Psoas muscle (tissue), 8 donors: Measurements from ENCODE around the gene SASS6. TPM values are rescaled to one million over a fixed set of nuclear protein-coding genes. Genes with fewer than 3 reads are reported as not detected.

ENCODE experiments used
- ATAC-seq, 4 donors: fragments of 200-7000 bp; cut with Tn5 transposase; one replicate each; pipeline ENCODE4 v1.9.1; 2020; ENCODE audit warnings: moderate library complexity in 3 of 4, mild to moderate bottlenecking in 2 of 4
- DNase-seq, 2 donors: peaks; one replicate each; pipeline ENCODE4 v3.0.0-alpha.2; 2020
- H3K27ac ChIP-seq: fragments of 200-600 bp; one replicate; pipeline ENCODE4 v1.8.0; 2022
- H3K27me3 ChIP-seq, 3 donors: fragments of 200-600 bp in 1 of 3; one replicate each; pipeline versions ENCODE4 v1.6.1 to v1.8.0; 2013 to 2022; ENCODE audit warnings: low read length in 2 of 3, mild to moderate bottlenecking in 2 of 3, moderate library complexity in 1 of 3; ENCODE audit not compliant: insufficient read depth in 3 of 3
- H3K36me3 ChIP-seq, 2 donors: fragments of 200-600 bp in 1 of 2; one replicate each; pipeline versions ENCODE4 v1.6.1 to v1.8.0; 2013 to 2022; ENCODE audit warnings: low read depth in 1 of 2, mild to moderate bottlenecking in 1 of 2, moderate library complexity in 1 of 2; ENCODE audit not compliant: insufficient read depth in 1 of 2
- H3K4me1 ChIP-seq: fragments of 200-600 bp; one replicate; pipeline ENCODE4 v1.8.0; 2022
- H3K4me3 ChIP-seq: fragments of 200-600 bp; one replicate; pipeline ENCODE4 v1.8.0; 2022; ENCODE audit warnings: mild to moderate bottlenecking
- H3K9me3 ChIP-seq: fragments of 200-600 bp; one replicate; pipeline ENCODE4 v1.8.0; 2022
- WGBS, 3 donors: extraction: QIAGEN DNeasy Blood & Tissue Kit; methylation state at CpG; one replicate each; pipeline versions ENCODE4 v1.1.6 to v1.1.7; 2013; 5-methylcytosine and 5-hydroxymethylcytosine counted together
- intact Hi-C, 2 donors: fragments of 100-400 bp; cut with DNase I; formaldehyde crosslinking; loops; one replicate each; pipeline versions ENCODE4 v1.11.0 to v1.14.2; 2022
- long read RNA-seq, 2 donors: library from polyadenylated mRNA; unstranded; transcript quantifications; one replicate each; pipeline ENCODE4 v2.0.0, GENCODE V29; 2021
- polyA plus RNA-seq, 3 donors: library from polyadenylated mRNA; stranded (reverse); fragments of 200-250 nt; gene quantifications; one replicate each; pipeline ENCODE4 v1.2.3, GENCODE V29; 2013
- total RNA-seq, 4 donors: library from RNA; stranded (reverse); fragmentation: NEBNext Ultra II Directional in 2 of 4; extraction: Animal tissue kit (Norgen Biotek cat#: 25700) in 2 of 4; gene quantifications; one replicate each; pipeline versions ENCODE4 v1.2.1 to v1.2.4, GENCODE V29; 2021 to 2023
- TF ChIP-seq, protein P1 (sequence below): fragments of 200-600 bp; IDR thresholded peaks from one replicate; pipeline ENCODE4 v1.8.0; 2022; ENCODE audit warnings: antibody characterized with exemption
- donor health status: healthy with polysubstance abuse.
- donor health status: DM: no; HTN: no; CAD: no; lungs with moderate emphysema.
- donor health status: Bipolar disorder and iron deficiency.
- donor health status: healthy.
- donor health status: DM: yes; HTN: yes; CAD: no.
- donor health status: DM: no; HTN: no; CAD: no.
- donor health status: DM: no; HTN: no; CAD: no.
- donor health status: DM: yes; HTN: yes; CAD: no.

The SASS6 gene
- 1 to 10 TPM; 1.1 to 1.5 (median 1.3) TPM for total RNA-seq
- 1 to 10 TPM; 1.4 to 2.4 (median 1.7) TPM for polyA plus RNA-seq
- long read RNA-seq, donor 1, partial matches to known transcripts, result 0 of 1 reads
- long read RNA-seq, donor 1, other reads (novel, unspliced or antisense), result 0 of 1 reads
- long read RNA-seq, donor 2, partial matches to known transcripts, result 0 of 1 reads
- long read RNA-seq, donor 2, other reads (novel, unspliced or antisense), result 0 of 1 reads

DNA sequence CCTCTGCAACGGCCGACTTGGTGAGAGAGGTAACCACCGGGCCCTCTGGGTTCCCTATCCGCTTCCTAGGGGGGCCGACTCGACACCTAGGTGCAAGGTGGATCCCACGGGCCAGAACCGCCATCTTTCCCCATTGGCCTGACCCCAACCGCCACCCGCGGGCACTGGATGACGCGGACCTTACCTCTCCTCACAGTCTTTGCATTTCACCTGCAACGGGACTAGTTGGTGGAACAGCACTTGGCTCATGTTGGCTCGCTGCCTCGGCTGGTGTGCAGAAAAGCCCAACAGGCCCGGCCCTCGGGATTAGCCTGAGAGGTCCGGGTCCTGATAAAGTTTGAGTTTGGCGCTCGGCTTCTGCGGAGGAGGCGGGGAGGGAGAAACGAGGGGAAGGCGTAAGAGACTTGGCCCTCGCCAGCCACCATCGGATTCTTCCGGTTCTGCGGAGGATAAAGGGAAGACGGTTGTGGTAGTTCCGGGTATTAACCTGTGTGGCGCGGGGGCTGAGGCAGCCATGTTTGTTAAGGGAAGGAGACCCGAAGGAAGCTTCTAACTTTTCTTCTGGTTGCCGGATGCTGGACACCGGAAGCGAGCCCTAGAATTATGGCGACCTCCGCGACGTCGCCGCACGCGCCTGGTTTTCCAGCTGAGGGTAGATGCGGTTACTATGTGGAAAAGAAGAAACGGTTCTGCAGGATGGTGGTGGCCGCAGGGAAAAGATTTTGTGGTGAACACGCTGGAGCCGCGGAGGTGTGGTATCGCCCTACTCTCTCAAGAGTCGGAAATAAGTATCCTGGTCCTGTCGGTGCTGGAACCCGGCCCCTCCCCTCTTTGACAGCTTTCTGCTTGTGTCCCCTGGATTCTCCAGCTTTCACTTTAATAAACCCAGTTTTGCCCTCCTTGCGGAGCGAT, at the start of gene SASS6, which contains the start of gene TRMT13:
Gene SASS6, minus strand, starts transcription at position 365 of the 912 bp plus-strand sequence. Its CDS starts 116 bp downstream, at position 249.
Gene TRMT13, plus strand, starts transcription at position 598 of the 912 bp plus-strand sequence. Its CDS starts 6 bp downstream, at position 604.
- intact Hi-C loops, result loop anchor here in 1 of 2 donors (5.0 kb wide), 3 partner anchors 114 to 319 kb away; partner anchors contain the start of genes CDC14A and DBT
- no peaks in the 10 kb centered on the region for H3K27me3 ChIP-seq

DNA sequence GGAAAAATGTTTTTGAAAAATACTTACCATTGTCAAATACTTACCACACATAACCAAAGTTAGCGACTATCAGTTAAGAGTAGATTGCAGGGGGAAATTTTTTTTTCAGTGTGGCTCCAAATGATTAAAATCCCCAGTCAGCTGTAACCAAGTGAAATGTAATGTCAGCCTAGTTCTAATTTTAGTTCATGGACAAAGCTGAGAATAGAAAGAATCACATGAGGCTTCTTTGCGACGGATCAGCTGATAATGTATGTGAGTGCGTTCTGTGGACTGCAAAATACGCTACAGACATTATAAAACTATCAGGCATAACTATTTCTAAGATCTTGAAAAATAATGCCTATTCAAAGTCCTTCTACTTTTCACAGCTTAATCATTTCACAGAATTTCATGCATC, 45.4 kb upstream of the SASS6 start, which contains the start of gene LRRC39:
Gene LRRC39, minus strand, starts transcription at position 166 of the 400 bp plus-strand sequence. CDS start 9,740 bp downstream, outside the sequence.
- Histone ChIP-seq H3K9me3 (no peaks in the 10 kb centered on the region), H3K27ac (peak within 1 kb of the TSS; percentile 83), H3K4me1 (peaks cover 9% of the 10 kb centered on the region), H3K27me3 (no peaks in the 10 kb centered on the region), H3K36me3 (peaks cover 0 to 5% of the 10 kb centered on the region in 2 donors), H3K4me3 (peak within 1 kb of the TSS; percentile 69)
- peak; percentile 82 to 93 (median 86) for ATAC-seq
- no peak for DNase-seq
- intact Hi-C loops, result no loop called here
- TF ChIP-seq, protein P1, sequence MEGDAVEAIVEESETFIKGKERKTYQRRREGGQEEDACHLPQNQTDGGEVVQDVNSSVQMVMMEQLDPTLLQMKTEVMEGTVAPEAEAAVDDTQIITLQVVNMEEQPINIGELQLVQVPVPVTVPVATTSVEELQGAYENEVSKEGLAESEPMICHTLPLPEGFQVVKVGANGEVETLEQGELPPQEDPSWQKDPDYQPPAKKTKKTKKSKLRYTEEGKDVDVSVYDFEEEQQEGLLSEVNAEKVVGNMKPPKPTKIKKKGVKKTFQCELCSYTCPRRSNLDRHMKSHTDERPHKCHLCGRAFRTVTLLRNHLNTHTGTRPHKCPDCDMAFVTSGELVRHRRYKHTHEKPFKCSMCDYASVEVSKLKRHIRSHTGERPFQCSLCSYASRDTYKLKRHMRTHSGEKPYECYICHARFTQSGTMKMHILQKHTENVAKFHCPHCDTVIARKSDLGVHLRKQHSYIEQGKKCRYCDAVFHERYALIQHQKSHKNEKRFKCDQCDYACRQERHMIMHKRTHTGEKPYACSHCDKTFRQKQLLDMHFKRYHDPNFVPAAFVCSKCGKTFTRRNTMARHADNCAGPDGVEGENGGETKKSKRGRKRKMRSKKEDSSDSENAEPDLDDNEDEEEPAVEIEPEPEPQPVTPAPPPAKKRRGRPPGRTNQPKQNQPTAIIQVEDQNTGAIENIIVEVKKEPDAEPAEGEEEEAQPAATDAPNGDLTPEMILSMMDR, result no peak
- WGBS, 3 donors, result 16 to 35% (median 17%) methylated on average over 5 of the region's 5 CpGs

More for the DNA sequence above, at the start of gene SASS6, which contains the start of gene TRMT13:
- TF ChIP-seq, protein P1, result no peak
- Histone ChIP-seq H3K4me3 (peak within 1 kb of the TSS; percentile 92), H3K27ac (peak within 1 kb of the TSS; percentile 87), H3K4me1 (peaks cover 30% of the 10 kb centered on the region), H3K9me3 (no peaks in the 10 kb centered on the region), H3K36me3 (peaks cover 6 to 13% of the 10 kb centered on the region in 2 donors)
- DNase-seq, result peak; percentile 97 to 98
- ATAC-seq, result peak; percentile 98 to 100 (median 99)
- 0 to 1% (median 0%) methylated on average over 57 of the region's 57 CpGs for WGBS, 3 donors

GRCh38 chr1:100177295-100178041, 44.7 kb upstream of the SASS6 start:
- intact Hi-C loops, result no loop called here

GRCh38 chr1:100168051-100168450, 35.3 kb upstream of the SASS6 start:
- intact Hi-C loops, result no loop called here
- 98 to 99% (median 99%) methylated on average over 2 of the region's 2 CpGs for WGBS, 3 donors
- H3K27me3 ChIP-seq, result no peaks in the 10 kb centered on the region
- peaks cover 18% of the 10 kb centered on the region for H3K4me1 ChIP-seq
- H3K4me3 ChIP-seq, result no peak overlapping the region
- ATAC-seq (no peak), DNase-seq (no peak)
- TF ChIP-seq, protein P1, result no peak
- H3K27ac ChIP-seq, result peak overlapping the region; percentile 47
- peaks cover 0 to 72% of the 10 kb centered on the region in 2 donors for H3K36me3 ChIP-seq
- H3K9me3 ChIP-seq, result no peaks in the 10 kb centered on the region

More at GRCh38 chr1:100177295-100178041, 44.7 kb upstream of the SASS6 start:
- Histone ChIP-seq H3K36me3 (peaks cover 0 to 7% of the 10 kb centered on the region in 2 donors), H3K4me3 (peak overlapping the region; percentile 69), H3K9me3 (no peaks in the 10 kb centered on the region), H3K4me1 (peaks cover 9% of the 10 kb centered on the region), H3K27me3 (no peaks in the 10 kb centered on the region), H3K27ac (peak overlapping the region; percentile 83)
- DNase-seq, result no peak
- peak; percentile 29 to 68 (median 46) for ATAC-seq
- 35 to 56% (median 41%) methylated on average over 4 of the region's 4 CpGs for WGBS, 3 donors
- TF ChIP-seq, protein P1, result no peak
